Omental fat pad (tissue), 4 donors: ENCODE results near the gene MRPL1. TPM values are rescaled to one million over a fixed set of nuclear protein-coding genes. Genes with fewer than 3 reads are reported as not detected.

Experiments
- ATAC-seq: fragments of 150-250 bp; one replicate; pipeline ENCODE4 v1.9.1; 2016; ENCODE audit warnings: mild to moderate bottlenecking, moderate library complexity; ENCODE audit not compliant: low FRiP score
- DNase-seq: peaks from one replicate; pipeline ENCODE4 v3.0.0-alpha.2; 2019; ENCODE audit warnings: low spot score
- total RNA-seq, 4 donors: library from RNA; depleted of rRNA; stranded (reverse); fragments of >200 nt; gene quantifications; one replicate each; pipeline ENCODE4 v1.1.0, GENCODE V29; 2016
- TF ChIP-seq, protein P1 (sequence below), 3 donors: fragments of 450-650 bp; IDR thresholded peaks; one replicate each; pipeline ENCODE4 v1.5.1; 2016 to 2017; ENCODE audit warnings: antibody characterized with exemption in 3 of 3, mild to moderate bottlenecking in 3 of 3, moderate library complexity in 2 of 3

MRPL1 gene
- total RNA-seq, 4 donors from 2014 or later: 17.1 to 20.5 (median 18.7) TPM

DNA sequence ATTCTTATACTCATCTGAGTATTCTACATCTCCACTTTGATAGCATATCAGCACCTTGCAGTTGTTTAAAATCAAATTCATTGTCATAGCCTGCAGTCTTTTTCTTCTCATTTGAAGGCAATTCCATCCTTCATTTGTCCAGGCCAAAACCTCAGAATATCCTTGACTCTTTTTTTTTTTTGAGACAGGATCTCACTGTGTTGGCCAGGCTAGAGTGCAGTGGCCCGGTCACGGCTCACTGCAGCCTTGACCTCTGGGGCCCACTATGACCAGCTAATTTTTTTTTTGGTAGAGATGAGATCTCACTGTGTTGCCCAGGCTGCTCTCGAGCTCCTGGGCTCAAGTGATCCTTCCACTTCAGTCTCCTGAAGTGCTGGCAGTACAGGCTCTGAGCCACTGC is 2.6 kb downstream of the MRPL1 start:
- TF ChIP-seq, protein P1, sequence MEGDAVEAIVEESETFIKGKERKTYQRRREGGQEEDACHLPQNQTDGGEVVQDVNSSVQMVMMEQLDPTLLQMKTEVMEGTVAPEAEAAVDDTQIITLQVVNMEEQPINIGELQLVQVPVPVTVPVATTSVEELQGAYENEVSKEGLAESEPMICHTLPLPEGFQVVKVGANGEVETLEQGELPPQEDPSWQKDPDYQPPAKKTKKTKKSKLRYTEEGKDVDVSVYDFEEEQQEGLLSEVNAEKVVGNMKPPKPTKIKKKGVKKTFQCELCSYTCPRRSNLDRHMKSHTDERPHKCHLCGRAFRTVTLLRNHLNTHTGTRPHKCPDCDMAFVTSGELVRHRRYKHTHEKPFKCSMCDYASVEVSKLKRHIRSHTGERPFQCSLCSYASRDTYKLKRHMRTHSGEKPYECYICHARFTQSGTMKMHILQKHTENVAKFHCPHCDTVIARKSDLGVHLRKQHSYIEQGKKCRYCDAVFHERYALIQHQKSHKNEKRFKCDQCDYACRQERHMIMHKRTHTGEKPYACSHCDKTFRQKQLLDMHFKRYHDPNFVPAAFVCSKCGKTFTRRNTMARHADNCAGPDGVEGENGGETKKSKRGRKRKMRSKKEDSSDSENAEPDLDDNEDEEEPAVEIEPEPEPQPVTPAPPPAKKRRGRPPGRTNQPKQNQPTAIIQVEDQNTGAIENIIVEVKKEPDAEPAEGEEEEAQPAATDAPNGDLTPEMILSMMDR (IDR thresholded peaks at IDR 0.05): no peak
- ATAC-seq (no peak), DNase-seq (no peak)

DNA sequence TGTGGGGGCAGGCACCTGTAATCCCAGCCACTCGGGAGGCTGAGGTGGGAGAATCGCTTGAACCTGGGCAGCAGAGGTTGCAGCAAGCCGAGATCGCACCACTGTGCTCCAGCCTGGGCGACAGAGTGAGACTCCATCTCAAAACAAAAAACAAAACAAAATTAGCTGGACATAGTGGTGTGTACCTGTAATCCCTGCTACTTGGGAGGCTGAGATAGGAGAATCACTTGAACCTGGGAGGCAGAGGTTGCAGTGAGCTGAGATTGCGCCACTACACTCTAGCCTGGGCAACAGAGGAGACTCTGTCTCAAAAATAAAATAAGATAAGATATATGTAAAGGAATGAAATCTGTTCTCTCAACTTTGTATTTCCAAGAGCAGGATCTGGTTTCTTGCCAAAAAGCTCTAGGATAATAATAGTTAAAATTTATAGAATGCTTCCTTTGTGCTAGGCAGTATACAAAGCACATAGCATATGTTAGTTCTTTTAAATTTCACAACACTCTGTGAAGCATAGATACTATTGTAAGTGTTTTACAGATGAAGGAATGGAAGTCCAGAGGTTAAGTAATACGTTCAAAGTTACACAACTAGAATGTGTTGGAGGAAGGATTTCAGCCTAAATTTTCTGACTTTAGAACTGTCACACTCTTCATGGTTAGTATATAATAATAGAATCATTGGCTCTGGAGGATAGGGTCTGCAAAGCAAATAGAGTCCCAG is 10.3 kb downstream of the MRPL1 start:
- DNase-seq (no peak), ATAC-seq (no peak)
- TF ChIP-seq, protein P1 (IDR thresholded peaks at IDR 0.05): no peak

DNA sequence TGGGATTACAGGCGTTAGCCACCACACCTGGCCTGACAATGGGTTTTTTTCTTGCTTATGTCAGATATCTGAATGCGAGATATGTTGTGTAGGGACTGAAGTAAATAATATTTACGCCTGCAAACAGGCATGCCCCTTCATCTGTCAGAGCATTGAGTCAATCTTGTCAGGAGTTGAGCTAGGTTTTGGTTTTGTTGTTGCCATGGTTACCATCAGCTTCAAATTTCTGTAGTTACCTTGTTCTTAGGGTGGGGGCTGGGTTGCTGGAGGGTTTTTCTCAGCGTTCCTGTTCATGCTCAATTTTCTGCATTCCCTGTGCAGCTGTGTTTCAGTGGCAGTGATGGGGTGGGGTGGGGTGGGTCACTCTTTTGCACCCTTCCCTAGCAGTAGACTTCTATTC is 14.5 kb downstream of the MRPL1 start:
- TF ChIP-seq, protein P1 (IDR thresholded peaks at IDR 0.05): no peak
- DNase-seq (no peak), ATAC-seq (no peak)

DNA sequence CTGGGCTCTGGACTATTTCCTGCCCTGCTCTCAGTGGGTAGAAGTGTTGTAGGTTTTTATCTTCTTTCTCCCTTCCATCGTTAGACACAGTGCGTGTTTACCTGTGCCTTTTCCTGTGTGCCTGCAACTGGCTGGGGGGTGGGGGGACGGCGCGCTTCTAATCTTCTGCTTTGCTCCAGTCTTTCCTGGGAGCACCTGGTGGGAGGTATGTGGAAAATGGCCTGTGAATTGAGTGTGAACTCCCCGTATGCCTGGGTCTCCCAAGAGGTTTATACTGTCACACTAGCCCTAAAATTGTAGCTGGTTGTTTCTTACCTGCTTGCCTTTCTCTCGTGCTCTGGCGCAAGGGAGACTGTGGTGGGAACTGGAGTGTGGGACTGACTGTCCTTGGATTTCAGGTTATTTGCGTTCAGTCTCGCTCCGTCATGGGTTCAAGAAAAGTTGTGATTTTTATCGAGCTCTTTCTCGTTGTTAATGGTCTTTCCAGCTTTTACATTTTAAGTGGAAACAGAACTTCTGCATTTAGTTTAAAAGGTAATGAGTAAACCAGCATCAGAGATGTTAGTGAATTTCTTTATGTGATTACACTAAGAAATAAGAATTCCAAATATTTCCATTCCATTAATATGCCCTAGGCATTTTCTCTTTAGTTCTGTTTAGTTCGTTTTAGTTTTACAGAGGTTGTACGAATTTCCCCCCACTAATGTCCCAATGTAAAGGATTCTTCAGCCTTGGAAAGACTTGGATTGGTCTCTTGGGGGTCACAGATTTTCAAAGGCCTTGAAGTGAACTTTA is 15.3 kb downstream of the MRPL1 start:
- no peak for ATAC-seq
- TF ChIP-seq, protein P1 (IDR thresholded peaks at IDR 0.05): no peak
- DNase-seq: no peak

DNA sequence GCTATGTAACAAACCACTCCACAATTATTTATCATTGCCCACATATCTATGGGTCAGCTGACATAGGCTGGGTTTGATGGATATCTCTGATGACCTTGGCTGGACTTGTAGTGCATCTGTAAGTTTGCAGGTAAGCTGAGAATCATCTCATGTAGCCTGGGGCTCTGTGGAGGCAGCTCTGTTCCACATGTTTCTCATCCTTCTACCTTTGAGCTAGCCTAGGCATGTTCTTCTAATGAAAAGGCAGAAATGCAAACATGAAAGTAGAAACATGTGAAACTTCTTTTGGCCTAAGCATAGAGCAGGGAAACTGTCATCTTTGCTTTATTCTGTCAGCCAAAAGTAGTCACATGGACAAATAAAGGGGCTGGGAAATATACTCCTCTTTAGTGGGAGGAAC is 18.2 kb downstream of the MRPL1 start:
- TF ChIP-seq, protein P1 (IDR thresholded peaks at IDR 0.05): no peak
- DNase-seq (no peak), ATAC-seq (no peak)

DNA sequence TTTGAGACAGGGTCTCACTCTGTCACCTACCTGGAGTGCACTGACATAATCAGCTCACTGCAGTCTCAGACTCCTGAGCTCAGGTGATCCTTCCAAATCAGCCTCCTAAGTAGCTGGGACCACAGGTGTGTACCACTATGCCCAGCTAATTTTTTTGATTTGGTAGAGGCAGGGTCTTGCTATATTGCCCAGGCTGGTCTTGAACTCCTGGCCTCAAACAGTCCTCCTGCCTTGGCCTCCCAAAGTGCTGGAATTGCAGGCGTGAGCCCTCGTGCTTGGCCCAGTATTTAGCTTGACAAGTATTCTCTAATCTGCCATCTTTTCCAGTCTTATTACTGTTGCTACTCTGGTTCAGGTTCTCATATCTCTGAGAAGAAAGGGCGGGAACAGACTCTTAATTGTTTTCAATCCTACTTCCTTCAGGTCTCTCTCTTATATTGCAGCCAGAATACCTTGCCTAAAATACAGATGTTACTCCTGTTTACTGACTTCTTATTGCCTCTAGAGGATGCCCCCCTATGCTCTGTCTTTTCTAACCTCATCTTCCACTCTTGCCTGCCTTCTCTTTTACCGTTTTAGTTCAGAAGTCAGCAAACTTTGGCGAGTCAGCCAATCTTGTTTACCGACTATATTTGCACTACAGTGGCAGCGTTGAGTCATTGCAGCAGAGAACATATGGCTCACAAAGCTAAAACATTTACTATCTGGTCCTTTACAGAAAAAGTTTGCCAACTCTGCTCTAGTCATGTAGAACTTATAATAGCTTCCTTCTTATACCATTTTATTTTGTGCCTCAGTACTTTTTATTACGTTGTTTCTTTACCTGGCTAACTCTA is 19.0 kb downstream of the MRPL1 start:
- ATAC-seq: no peak
- no peak for DNase-seq
- TF ChIP-seq, protein P1 (IDR thresholded peaks at IDR 0.05): no peak
